ENCODE data around the gene HBM. TPM values are rescaled to one million over a fixed set of nuclear protein-coding genes. Genes with fewer than 3 reads are reported as not detected.
A peak's percentile ranks its signal among the peaks of the same experiment; 100 is the strongest.

The HBM gene
- total and polyA plus RNA-seq, 2 experiments from 2014 or later = not detected

GRCh38 chr16:142405-142967 lies 23.3 kb upstream of the HBM start:
- DNase-seq (ENCODE audit: low read depth in 1 of 2, low spot score in 1 of 2) = no peak
- TF ChIP-seq, protein P1, sequence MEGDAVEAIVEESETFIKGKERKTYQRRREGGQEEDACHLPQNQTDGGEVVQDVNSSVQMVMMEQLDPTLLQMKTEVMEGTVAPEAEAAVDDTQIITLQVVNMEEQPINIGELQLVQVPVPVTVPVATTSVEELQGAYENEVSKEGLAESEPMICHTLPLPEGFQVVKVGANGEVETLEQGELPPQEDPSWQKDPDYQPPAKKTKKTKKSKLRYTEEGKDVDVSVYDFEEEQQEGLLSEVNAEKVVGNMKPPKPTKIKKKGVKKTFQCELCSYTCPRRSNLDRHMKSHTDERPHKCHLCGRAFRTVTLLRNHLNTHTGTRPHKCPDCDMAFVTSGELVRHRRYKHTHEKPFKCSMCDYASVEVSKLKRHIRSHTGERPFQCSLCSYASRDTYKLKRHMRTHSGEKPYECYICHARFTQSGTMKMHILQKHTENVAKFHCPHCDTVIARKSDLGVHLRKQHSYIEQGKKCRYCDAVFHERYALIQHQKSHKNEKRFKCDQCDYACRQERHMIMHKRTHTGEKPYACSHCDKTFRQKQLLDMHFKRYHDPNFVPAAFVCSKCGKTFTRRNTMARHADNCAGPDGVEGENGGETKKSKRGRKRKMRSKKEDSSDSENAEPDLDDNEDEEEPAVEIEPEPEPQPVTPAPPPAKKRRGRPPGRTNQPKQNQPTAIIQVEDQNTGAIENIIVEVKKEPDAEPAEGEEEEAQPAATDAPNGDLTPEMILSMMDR (IDR thresholded peaks at IDR 0.05; ENCODE audit: low read depth, low read length) = no peak
- no peak overlapping the region for H3K4me3 ChIP-seq

GRCh38 chr16:143047-143446 lies 22.7 kb upstream of the HBM start:
- Histone ChIP-seq H3K4me1 (ENCODE audit: low read depth) (no peaks in the 10 kb centered on the region), H3K36me3 (no peaks in the 10 kb centered on the region), H3K27me3 (peaks cover 3% of the 10 kb centered on the region), H3K9me3 (ENCODE audit: low read depth) (no peaks in the 10 kb centered on the region), H3K27ac (no peak overlapping the region), H3K4me3 (no peak overlapping the region)
- TF ChIP-seq, protein P1 (IDR thresholded peaks at IDR 0.05; ENCODE audit: low read depth, low read length) = no peak
- DNase-seq (ENCODE audit: low read depth in 1 of 2, low spot score in 1 of 2) = no peak

More at GRCh38 chr16:142405-142967, 23.3 kb upstream of the HBM start:
- H3K27me3 ChIP-seq = no peaks in the 10 kb centered on the region
- H3K27ac ChIP-seq = no peak overlapping the region
- no peaks in the 10 kb centered on the region for H3K36me3 ChIP-seq
- H3K4me1 ChIP-seq (ENCODE audit: low read depth) = no peaks in the 10 kb centered on the region
- H3K9me3 ChIP-seq (ENCODE audit: low read depth) = no peaks in the 10 kb centered on the region

- TF ChIP-seq, protein P1 (IDR thresholded peaks at IDR 0.05; ENCODE audit: low read depth, low read length) = no peak
These were observed 22.3 kb upstream of the HBM start for GRCh38 chr16:143456-143855.

GRCh38 chr16:144797-145252 lies 21.0 kb upstream of the HBM start:
- no peaks in the 10 kb centered on the region for H3K36me3 ChIP-seq
- H3K27me3 ChIP-seq = peaks cover 16% of the 10 kb centered on the region
- DNase-seq (ENCODE audit: low read depth in 1 of 2, low spot score in 1 of 2) = peak in 1 of 2 donors; percentile 37
- H3K27ac ChIP-seq = no peak overlapping the region
- no peak overlapping the region for H3K4me3 ChIP-seq
- no peaks in the 10 kb centered on the region for H3K9me3 ChIP-seq (ENCODE audit: low read depth)
- TF ChIP-seq, protein P1 (IDR thresholded peaks at IDR 0.05; ENCODE audit: low read depth, low read length) = no peak
- no peaks in the 10 kb centered on the region for H3K4me1 ChIP-seq (ENCODE audit: low read depth)

More at GRCh38 chr16:143456-143855, 22.3 kb upstream of the HBM start:
- Histone ChIP-seq H3K27me3 (peaks cover 3% of the 10 kb centered on the region), H3K9me3 (ENCODE audit: low read depth) (no peaks in the 10 kb centered on the region), H3K4me1 (ENCODE audit: low read depth) (no peaks in the 10 kb centered on the region), H3K36me3 (no peaks in the 10 kb centered on the region), H3K4me3 (no peak overlapping the region), H3K27ac (no peak overlapping the region)
- DNase-seq (ENCODE audit: low read depth in 1 of 2, low spot score in 1 of 2) = peak in 1 of 2 donors; percentile 51

- TF ChIP-seq, protein P1 (IDR thresholded peaks at IDR 0.05; ENCODE audit: low read depth, low read length) = no peak
- no peaks in the 10 kb centered on the region for H3K4me1 ChIP-seq (ENCODE audit: low read depth)
- H3K4me3 ChIP-seq = no peak overlapping the region
- no peaks in the 10 kb centered on the region for H3K36me3 ChIP-seq
- no peak for DNase-seq (ENCODE audit: low read depth in 1 of 2, low spot score in 1 of 2)
- no peak overlapping the region for H3K27ac ChIP-seq
- no peaks in the 10 kb centered on the region for H3K9me3 ChIP-seq (ENCODE audit: low read depth)
- H3K27me3 ChIP-seq = peaks cover 31% of the 10 kb centered on the region
These were observed 19.1 kb upstream of the HBM start for GRCh38 chr16:146646-147045.

Data from cardiac muscle cell (in vitro differentiated cells and primary cell).